SK-N-MC (cell line): ENCODE results near the gene TIGD6.

Experiments used
- EZH2 ChIP-seq: fragments of 200-600 bp; sonication (generic); IDR thresholded peaks from one replicate; pipeline ENCODE4 v1.6.1; 2017; ENCODE audit warnings: antibody characterized with exemption
- FOXP2 ChIP-seq: optimal IDR thresholded peaks from 2 replicates; pipeline ENCODE3; 2011; ENCODE audit warnings: mild to moderate bottlenecking, moderate library complexity; ENCODE audit not compliant: insufficient read depth; ENCODE audit errors: extremely low read length, control extremely low read depth
- POLR2AphosphoS5 ChIP-seq: IDR thresholded peaks from 2 replicates; pipeline ENCODE4 v1.6.1; 2012; ENCODE audit warnings: mild to moderate bottlenecking, low read depth, low read length, borderline replicate concordance

GRCh38 chr5:149961957-149962409 lies 38.5 kb downstream of the TIGD6 start:
- TF ChIP-seq POLR2AphosphoS5 (no peak), EZH2 (no peak), FOXP2 (no peak)
